GM12892 (cell line): ENCODE results near the gene DDTL.

Experiments
- DNase-seq: peaks from one replicate; pipeline ENCODE4 v3.0.0; 2011; ENCODE audit not compliant: insufficient read length
- FAIRE-seq: peaks from 2 replicates; lab custom pipeline; 2011; peaks lifted over from hg19 to GRCh38; lab: Jason Lieb, UNC
- POLR2A ChIP-seq: IDR thresholded peaks from 2 replicates; pipeline ENCODE4 v1.6.1; 2011; ENCODE audit warnings: low read depth, low read length, control low read depth
- POLR2AphosphoS5 ChIP-seq: IDR thresholded peaks from 2 replicates; pipeline ENCODE4 v1.6.1; 2011; ENCODE audit warnings: low read depth, low read length, control low read depth
- TAF1 ChIP-seq: IDR thresholded peaks from 2 replicates; pipeline ENCODE4 v1.6.1; 2011; ENCODE audit warnings: low read depth, mild to moderate bottlenecking, control low read depth, low read length, borderline replicate concordance

DDTL gene

DNA sequence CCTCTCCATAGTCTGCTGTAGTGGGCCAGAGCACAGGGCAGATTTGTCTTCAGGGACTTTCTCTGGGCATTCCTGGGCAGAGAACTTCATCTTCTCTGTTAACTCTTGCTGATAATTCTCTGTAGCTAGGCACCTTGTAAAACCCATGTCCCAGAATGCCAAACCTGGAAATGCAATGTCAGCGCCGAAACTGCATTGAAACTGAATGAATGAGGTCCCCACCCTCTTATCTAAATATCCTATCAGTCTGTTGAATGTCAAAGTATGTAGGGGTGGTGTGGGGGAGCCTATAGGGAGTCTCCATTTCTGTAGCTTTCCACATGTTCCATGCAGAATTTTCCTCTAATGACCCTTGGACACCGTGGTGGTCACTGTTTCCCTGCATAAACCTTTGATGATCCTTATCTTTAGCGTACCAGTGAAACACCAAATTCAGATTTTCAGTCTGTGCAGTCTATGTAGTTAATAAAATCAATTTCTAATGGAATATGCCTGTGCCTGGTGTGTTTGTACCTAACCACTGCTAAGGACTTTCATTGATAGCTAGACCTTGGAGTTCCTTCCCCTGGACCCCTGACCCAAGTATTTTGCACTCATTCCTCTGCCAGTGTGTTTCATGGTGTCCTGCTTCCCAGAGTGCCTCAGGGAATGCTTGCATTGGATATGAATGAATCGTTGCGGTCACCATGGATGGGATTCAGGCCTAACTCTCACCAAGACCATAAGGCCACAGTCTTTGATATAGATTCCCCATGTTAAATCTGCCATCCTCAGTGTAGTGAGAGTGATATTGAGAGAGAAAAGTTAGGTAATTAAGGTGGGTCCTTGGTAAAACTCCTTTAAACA, 41.9 kb downstream of the DDTL start:
- no peak for FAIRE-seq
- TF ChIP-seq POLR2AphosphoS5 (no peak), POLR2A (no peak), TAF1 (no peak)
- no peak for DNase-seq

GRCh38 chr22:24009227-24010017, 42.7 kb downstream of the DDTL start:
- no peak for DNase-seq
- TF ChIP-seq TAF1 (no peak), POLR2AphosphoS5 (no peak), POLR2A (no peak)
- no peak for FAIRE-seq

DNA sequence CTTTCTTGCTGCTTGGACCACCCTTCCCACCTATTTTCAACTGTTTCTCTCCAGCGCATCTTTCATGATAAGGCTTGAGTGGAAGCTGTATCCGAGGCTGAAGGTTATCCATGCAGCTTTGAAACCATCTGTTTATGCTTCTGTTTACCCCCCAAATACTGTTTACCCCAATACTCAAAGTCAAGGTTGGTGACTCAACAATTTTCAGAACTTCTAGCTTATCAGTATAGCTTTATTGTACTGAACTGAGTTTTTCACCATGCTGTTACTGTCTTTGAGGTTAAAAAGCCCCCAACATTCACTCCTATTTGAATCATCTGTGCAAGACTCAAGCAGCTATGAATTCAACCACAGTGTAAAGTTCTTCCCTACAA, 43.3 kb downstream of the DDTL start:
- TF ChIP-seq POLR2A (no peak), POLR2AphosphoS5 (no peak), TAF1 (no peak)
- DNase-seq (no peak), FAIRE-seq (no peak)

DNA sequence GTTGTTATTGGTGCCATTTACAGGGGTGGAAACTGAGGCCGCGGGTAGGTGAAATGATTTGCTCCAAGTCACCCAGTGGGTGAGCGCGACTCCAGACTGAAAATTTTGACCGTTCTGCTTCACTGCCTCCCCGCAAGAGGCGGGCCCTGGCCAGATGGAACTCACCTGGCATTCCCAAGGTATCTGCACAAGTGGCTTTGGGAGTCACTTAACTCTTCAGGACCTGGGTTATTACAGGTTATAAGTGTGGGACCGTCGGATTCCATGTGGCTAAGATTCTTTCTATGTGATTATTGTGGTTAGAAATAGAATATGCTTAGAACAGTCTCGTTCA, 45.0 kb downstream of the DDTL start:
- TF ChIP-seq POLR2A, result no peak
- no peak for TF ChIP-seq POLR2AphosphoS5
- TF ChIP-seq TAF1, result no peak
- no peak for DNase-seq
- no peak for FAIRE-seq

- DNase-seq (no peak), FAIRE-seq (no peak)
- no peak for TF ChIP-seq TAF1
- no peak for TF ChIP-seq POLR2A
- no peak for TF ChIP-seq POLR2AphosphoS5
Measured at GRCh38 chr22:24016156-24016555, 49.5 kb downstream of the DDTL start.

DNA sequence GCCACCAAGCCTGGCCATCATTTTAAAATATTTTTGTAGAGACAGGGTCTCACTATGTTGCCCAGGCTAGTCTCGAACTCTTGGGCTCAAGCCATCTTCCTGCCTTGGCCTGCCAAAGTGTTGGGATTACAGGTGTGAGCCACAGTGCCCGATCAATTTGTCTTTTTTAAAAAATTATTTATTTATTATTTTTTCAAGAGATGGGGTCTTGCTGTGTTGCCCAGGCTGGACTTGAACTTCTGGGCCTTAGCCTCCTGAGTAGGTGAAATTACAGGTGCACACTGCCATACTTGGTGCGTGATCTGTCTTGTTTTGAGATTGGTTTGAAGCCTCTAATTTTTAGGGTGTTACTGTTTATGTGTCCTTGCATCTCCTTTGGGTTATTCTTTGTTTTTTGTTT, 54.6 kb downstream of the DDTL start:
- TF ChIP-seq POLR2AphosphoS5, result no peak
- TF ChIP-seq POLR2A, result no peak
- no peak for DNase-seq
- no peak for FAIRE-seq
